WI38 (cell line): ENCODE measurements around the gene RUNX1.

ENCODE experiments used
- H3K4me3 ChIP-seq: 2 replicates; pipeline ENCODE4 v1.5.1; 2011; ENCODE audit warnings: low read depth, mild to moderate bottlenecking, control low read depth, low read length
- TF ChIP-seq, protein P1 (sequence below): IDR thresholded peaks from 2 replicates; pipeline ENCODE4 v1.5.1; 2012; ENCODE audit warnings: low read depth, mild to moderate bottlenecking, control low read depth, low read length

RUNX1 gene

DNA sequence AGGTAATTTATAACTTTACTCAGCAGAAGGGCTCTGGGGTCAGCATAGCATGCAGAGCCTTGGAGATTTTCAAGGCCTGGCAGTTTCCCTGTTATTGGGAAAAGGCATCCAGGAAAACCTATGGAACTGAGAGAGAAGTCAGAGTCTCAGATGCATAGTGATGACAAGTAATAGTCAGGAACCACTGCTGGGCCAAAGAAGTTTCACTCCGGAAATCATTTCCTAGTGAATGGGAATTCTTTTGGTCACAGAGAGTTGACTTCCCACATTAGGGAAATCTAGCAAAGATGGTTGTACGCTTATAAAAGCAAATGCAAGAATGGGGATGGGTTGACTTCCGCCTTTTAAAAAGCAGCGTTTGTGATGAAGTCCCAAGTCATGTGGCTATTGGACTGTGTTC is 28.4 kb upstream of the RUNX1 start:
- TF ChIP-seq, protein P1, sequence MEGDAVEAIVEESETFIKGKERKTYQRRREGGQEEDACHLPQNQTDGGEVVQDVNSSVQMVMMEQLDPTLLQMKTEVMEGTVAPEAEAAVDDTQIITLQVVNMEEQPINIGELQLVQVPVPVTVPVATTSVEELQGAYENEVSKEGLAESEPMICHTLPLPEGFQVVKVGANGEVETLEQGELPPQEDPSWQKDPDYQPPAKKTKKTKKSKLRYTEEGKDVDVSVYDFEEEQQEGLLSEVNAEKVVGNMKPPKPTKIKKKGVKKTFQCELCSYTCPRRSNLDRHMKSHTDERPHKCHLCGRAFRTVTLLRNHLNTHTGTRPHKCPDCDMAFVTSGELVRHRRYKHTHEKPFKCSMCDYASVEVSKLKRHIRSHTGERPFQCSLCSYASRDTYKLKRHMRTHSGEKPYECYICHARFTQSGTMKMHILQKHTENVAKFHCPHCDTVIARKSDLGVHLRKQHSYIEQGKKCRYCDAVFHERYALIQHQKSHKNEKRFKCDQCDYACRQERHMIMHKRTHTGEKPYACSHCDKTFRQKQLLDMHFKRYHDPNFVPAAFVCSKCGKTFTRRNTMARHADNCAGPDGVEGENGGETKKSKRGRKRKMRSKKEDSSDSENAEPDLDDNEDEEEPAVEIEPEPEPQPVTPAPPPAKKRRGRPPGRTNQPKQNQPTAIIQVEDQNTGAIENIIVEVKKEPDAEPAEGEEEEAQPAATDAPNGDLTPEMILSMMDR, result no peak
- H3K4me3 ChIP-seq, result no peak overlapping the region

DNA sequence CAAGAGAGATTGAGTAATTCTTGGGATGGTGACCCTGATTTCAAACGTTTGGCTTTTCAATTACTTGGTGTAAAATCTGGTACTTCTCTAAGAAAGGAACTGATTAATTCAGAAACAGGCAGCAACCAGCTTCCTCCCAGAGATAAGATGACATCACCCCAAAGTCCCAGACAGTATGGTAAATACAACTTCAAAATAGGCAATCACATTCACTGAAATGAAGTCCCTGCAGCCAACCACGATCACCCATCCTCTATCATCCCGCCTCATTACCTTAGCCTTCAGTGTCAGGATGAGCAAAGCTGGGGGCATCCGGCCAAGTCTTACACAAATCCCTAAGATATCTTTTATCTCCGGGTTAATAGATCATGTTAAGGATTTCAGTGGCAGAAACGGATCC is 26.4 kb upstream of the RUNX1 start:
- H3K4me3 ChIP-seq, result no peak overlapping the region
- TF ChIP-seq, protein P1, result no peak

DNA sequence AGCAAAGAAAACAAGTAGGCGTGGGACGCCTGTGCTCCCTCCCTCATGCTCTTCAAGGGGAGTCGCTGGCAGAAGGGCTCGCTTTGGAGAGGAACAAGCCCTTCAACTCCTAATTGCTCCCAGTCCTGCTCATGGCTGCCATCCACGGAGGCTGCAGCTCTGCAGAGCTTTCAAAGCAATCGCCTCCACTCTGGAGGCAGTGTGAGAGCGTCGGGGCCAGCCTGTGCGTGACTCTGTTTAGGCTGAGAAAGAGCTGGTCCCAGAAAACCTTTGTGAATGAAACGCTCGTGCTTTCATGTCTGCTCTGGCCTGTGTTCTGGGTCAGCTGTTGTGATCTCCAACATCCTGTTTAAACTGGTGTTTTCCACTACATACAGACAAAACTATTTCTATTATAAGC is 23.9 kb upstream of the RUNX1 start:
- H3K4me3 ChIP-seq, result no peak overlapping the region
- TF ChIP-seq, protein P1, result no peak

DNA sequence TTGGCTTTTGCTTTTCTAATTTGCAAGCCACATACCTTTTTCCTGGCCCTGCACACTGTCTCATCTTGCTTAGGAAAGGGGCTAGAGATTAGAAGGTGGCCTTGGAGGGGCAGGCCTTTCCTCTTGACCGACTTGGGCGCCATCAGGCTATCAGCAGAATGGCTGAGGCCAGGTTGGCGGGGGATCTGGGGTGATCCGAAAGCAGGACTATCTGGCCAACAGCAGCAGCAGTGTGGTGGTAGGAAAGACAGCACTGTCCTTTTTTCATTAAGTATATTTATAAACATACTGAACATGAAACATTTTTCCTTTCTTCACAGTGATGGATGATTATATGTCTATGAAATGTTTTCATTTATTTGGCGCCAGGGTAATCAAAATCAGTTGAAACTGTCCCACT is 23.5 kb upstream of the RUNX1 start:
- TF ChIP-seq, protein P1, result no peak
- no peak overlapping the region for H3K4me3 ChIP-seq

DNA sequence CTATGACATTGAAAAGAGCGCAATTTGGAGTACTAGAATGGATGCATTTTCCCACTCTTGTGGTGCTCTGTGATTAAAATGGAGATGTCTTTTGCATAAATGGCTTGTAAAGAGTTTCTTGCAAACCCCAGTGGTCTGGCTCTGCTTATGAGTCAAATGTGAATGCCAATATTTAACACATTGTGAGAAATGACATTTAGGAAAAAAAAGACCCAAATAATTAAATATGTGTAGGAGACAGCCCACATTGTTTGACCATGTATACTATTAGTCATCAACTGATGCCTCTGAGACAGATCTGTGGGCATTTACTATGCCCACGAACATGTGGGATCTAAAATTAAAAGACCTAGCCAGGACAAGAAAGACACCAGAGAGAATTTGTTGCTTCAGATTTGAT is 22.2 kb upstream of the RUNX1 start:
- TF ChIP-seq, protein P1, result no peak
- no peak overlapping the region for H3K4me3 ChIP-seq

DNA sequence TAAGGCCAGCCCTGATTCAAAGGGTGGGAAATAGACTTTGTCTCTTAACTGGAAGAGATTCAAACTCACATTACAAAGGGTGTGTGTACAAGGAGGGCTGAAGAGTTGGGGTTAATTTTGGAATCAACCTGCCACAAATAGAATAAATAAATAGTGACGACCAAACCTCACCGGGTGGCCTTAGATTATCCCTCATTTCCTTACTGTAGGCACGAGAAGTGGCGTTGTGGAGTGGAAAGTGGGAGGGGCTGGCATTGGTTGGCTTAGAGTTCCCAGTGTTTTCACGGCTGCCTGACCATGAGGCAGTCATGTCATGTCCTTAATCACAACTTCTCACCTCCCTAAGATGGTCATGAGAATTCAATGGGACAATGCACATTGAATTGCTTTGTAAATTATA is 21.3 kb upstream of the RUNX1 start:
- TF ChIP-seq, protein P1, result no peak
- no peak overlapping the region for H3K4me3 ChIP-seq

DNA sequence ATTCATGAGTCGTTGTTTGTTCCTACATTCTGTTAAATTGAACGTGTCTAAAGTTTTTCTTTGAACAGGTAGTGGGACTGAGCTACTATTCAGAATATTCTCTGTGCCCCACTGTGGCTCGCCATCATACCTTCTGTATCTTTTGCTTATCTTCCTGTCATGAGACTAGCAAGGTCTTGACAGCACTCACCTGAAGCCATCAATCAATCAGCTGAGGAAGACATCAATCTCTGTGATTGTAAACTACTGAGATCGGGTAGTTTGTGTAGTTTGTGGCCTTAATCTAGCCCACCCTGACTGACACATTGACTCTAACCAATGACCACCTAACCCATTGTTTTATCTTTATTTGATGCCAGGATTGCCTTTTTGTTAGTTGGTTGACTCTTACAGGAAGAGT is 17.7 kb upstream of the RUNX1 start:
- H3K4me3 ChIP-seq, result no peak overlapping the region
- TF ChIP-seq, protein P1, result no peak
